K562 (cell line): ENCODE measurements around the gene SORCS1. TPM values are rescaled to one million over a fixed set of nuclear protein-coding genes. Genes with fewer than 3 reads are reported as not detected.

Experiments
- ATAC-seq: fragments of 200-7000 bp; cut with Tn5 transposase; 3 replicates; pipeline ENCODE4 v1.9.1; 2020; ENCODE audit warnings: moderate library complexity
- BruUV-seq: library from RNA; stranded (reverse); fragments of 400-500 nt; replicated peaks from 2 replicates; lab custom pipeline; 2021; lab: Mats Ljungman, UMichigan
- CTCF ChIA-PET: fragments of 300-600 bp; formaldehyde crosslinking; extraction: SDS; loops from one replicate; lab custom pipeline; 2021; ENCODE audit warnings: low intra/inter-chr PET ratio; lab: Yijun Ruan, JAX
- POLR2A ChIA-PET: fragments of 300-600, 350-650 bp; sonication (Branson Sonifier 250); formaldehyde crosslinking; extraction: SDS; loops from one replicate; lab custom pipeline; 2021; ENCODE audit warnings: antibody characterized with exemption, inconsistent platforms; lab: Yijun Ruan, JAX
- DNase-seq, 4 experiments: peaks; one replicate each; pipeline versions ENCODE4 v3.0.0 to v3.0.0-alpha.2; 2011 to 2018; ENCODE audit warnings: low spot score in 3 of 4, mixed read lengths in 3 of 4; ENCODE audit errors: extremely low read depth in 1 of 4
- FAIRE-seq: peaks from 2 replicates; lab custom pipeline; 2011; peaks lifted over from hg19 to GRCh38; lab: Jason Lieb, UNC
- H2AFZ ChIP-seq: 2 replicates; pipeline ENCODE4 v1.6.0; 2011; ENCODE audit warnings: low read depth, low read length, control low read depth, inconsistent platforms
- H3K27ac ChIP-seq: fragments of 200-600 bp; 3 replicates; pipeline ENCODE4 v1.8.0; 2011; ENCODE audit warnings: low read depth, mild to moderate bottlenecking, control low read depth, inconsistent platforms, low read length, moderate library complexity, mixed read lengths; ENCODE audit errors: extremely low read depth
- H3K27me3 ChIP-seq, 2 experiments: fragments of 300-600 bp in 1 of 2; 2 replicates in 1 of 2; 3 replicates in 1 of 2; pipeline versions ENCODE4 v1.6.0 to v1.8.0; 2011; ENCODE audit warnings: inconsistent platforms in 2 of 2, low read length in 2 of 2, mild to moderate bottlenecking in 1 of 2, mixed read lengths in 1 of 2, moderate library complexity in 1 of 2; ENCODE audit not compliant: control insufficient read depth in 2 of 2, insufficient read depth in 2 of 2
- H3K36me3 ChIP-seq: fragments of 300-600 bp; 3 replicates; pipeline ENCODE4 v1.8.0; 2011; ENCODE audit warnings: mild to moderate bottlenecking, low read length, inconsistent platforms; ENCODE audit not compliant: control insufficient read depth, insufficient read depth
- H3K4me1 ChIP-seq, 2 experiments: fragments of 200-600 bp in 1 of 2; replicated peaks in 1 of 2; 2 replicates in 1 of 2; 3 replicates in 1 of 2; pipeline versions ENCODE4 v1.5.1 to v1.8.0; 2011; ENCODE audit warnings: inconsistent platforms in 2 of 2, low read length in 2 of 2, mild to moderate bottlenecking in 1 of 2, mixed read lengths in 1 of 2, moderate library complexity in 1 of 2; ENCODE audit not compliant: control insufficient read depth in 2 of 2, insufficient read depth in 2 of 2
- H3K4me2 ChIP-seq: 2 replicates; pipeline ENCODE4 v1.6.1; 2011; ENCODE audit warnings: low read length, control low read depth, inconsistent platforms, mixed read lengths; ENCODE audit not compliant: insufficient read depth
- H3K4me3 ChIP-seq: fragments of 200-600 bp; sonication (generic), shearing (Covaris generic); 2 replicates; pipeline ENCODE4 v1.5.1; 2016; ENCODE audit warnings: control low read depth, inconsistent platforms
- H3K79me2 ChIP-seq: fragments of 200-600 bp; 3 replicates; pipeline ENCODE4 v1.8.0; 2011; ENCODE audit warnings: low read length, inconsistent platforms; ENCODE audit not compliant: control insufficient read depth, insufficient read depth
- H3K9ac ChIP-seq, 2 experiments: 2 replicates each; pipeline versions ENCODE4 v1.6.0 to v1.6.1; 2011; ENCODE audit warnings: low read depth in 2 of 2, low read length in 2 of 2, control low read depth in 1 of 2, inconsistent platforms in 1 of 2, mild to moderate bottlenecking in 1 of 2, mixed read lengths in 1 of 2; ENCODE audit not compliant: insufficient read depth in 1 of 2
- H3K9me1 ChIP-seq: one replicate; pipeline ENCODE4 v1.6.0; 2011; ENCODE audit warnings: inconsistent platforms, mild to moderate bottlenecking, low read length, moderate library complexity; ENCODE audit not compliant: control insufficient read depth, insufficient read depth
- H3K9me3 ChIP-seq: replicated peaks from 2 replicates; pipeline ENCODE4 v1.5.1; 2011; ENCODE audit warnings: low read depth, low read length, inconsistent platforms; ENCODE audit not compliant: control insufficient read depth, insufficient read depth
- H4K20me1 ChIP-seq: replicated peaks from 2 replicates; pipeline ENCODE4 v1.6.1; 2011; ENCODE audit warnings: low read length, inconsistent platforms, mixed read lengths; ENCODE audit not compliant: control insufficient read depth, insufficient read depth
- CBFB ChIP-seq: sonication (generic); formaldehyde crosslinking; IDR thresholded peaks from 2 replicates; pipeline ENCODE4 v1.4.0; 2020; ENCODE audit warnings: mild to moderate bottlenecking, missing genetic modification reagents
- ELK3 ChIP-seq: fragments of 450-650 bp; formaldehyde crosslinking; IDR thresholded peaks from 2 replicates; pipeline ENCODE4 v1.4.0; 2020; ENCODE audit warnings: mild to moderate bottlenecking
- GMEB1 ChIP-seq: fragments of 250-450 bp; sonication (Bioruptor Pico); IDR thresholded peaks from 2 replicates; pipeline ENCODE4 v1.4.0; 2020; ENCODE audit warnings: mild to moderate bottlenecking
- L3MBTL2 ChIP-seq: fragments of 450-650 bp; IDR thresholded peaks from 2 replicates; pipeline ENCODE4 v1.6.1; 2016; ENCODE audit warnings: mild to moderate bottlenecking, moderate library complexity
- NFE2L1 ChIP-seq: fragments of 450-650 bp; IDR thresholded peaks from 2 replicates; pipeline ENCODE4 v1.6.1; 2016; ENCODE audit warnings: missing genetic modification characterization, low read depth, mild to moderate bottlenecking, missing compliant biosample characterization, moderate library complexity, borderline replicate concordance
- NFIX ChIP-seq: fragments of 250-450 bp; sonication (Bioruptor Pico); IDR thresholded peaks from 2 replicates; pipeline ENCODE4 v1.4.0; 2020; ENCODE audit warnings: low read depth, mild to moderate bottlenecking, moderate library complexity
- NFYB ChIP-seq: IDR thresholded peaks from 2 replicates; pipeline ENCODE4 v1.6.1; 2011; ENCODE audit warnings: mild to moderate bottlenecking, moderate library complexity; ENCODE audit not compliant: insufficient read length; ENCODE audit errors: extremely low read depth
- NR2F6 ChIP-seq: fragments of 450-650 bp; formaldehyde crosslinking; IDR thresholded peaks from 2 replicates; pipeline ENCODE4 v1.4.0; 2020; ENCODE audit warnings: mild to moderate bottlenecking
- ZKSCAN3 ChIP-seq: fragments of 250-450 bp; sonication (Bioruptor Pico); IDR thresholded peaks from 2 replicates; pipeline ENCODE4 v1.4.0; 2020
- ZNF121 ChIP-seq: sonication (generic); formaldehyde crosslinking; conservative IDR thresholded peaks from 2 replicates; pipeline ENCODE4 v1.8.0; 2022; ENCODE audit warnings: missing genetic modification reagents
- ZNF175 ChIP-seq: fragments of 200-800 bp; sonication (Bioruptor generic); IDR thresholded peaks from 2 replicates; pipeline ENCODE4 v1.6.1; 2016; ENCODE audit warnings: low read depth, mild to moderate bottlenecking, missing genetic modification characterization, missing compliant biosample characterization
- ZNF217 ChIP-seq: sonication (generic); formaldehyde crosslinking; IDR thresholded peaks from 2 replicates; pipeline ENCODE4 v1.8.0; 2022; ENCODE audit warnings: mild to moderate bottlenecking, missing genetic modification reagents
- WGBS: fragments of 100-300 bp; shearing (Covaris generic); methylation state at CpG from one replicate; pipeline ENCODE4 v1.1.6; 2016; ENCODE audit warnings: low coverage, mixed read lengths; ENCODE audit not compliant: insufficient coverage; ENCODE audit errors: missing lambda C conversion rate; 5-methylcytosine and 5-hydroxymethylcytosine counted together
- in situ Hi-C: fragments of 300-500 bp; cut with MboI; formaldehyde crosslinking; loops from 4 replicates; pipeline ENCODE4 v1.15.0; 2018; ENCODE audit warnings: inconsistent platforms, mixed read lengths
- intact Hi-C: fragments of 100-400 bp; cut with micrococcal nuclease; formaldehyde crosslinking; loops from 2 replicates; pipeline ENCODE4 v1.14.2; 2022
- polyA plus RNA-seq, 8 experiments: library from polyadenylated mRNA; depleted of rRNA in 4 of 8; stranded (reverse) in 5 of 8; unstranded in 3 of 8; fragments of >200 nt; fragmentation: Nextera tagmentation in 2 of 8; fragmentation: Illumina TruSeq in 1 of 8; extraction: Ambion mirVana in 2 of 8; extraction: Trizol in 1 of 8; gene quantifications; 2 replicates each; pipeline versions ENCODE4 v1.2.1 to v1.2.3, GENCODE V29; 2011 to 2014; ENCODE audit warnings: inconsistent platforms in 1 of 8, missing spikeins in 1 of 8
- total RNA-seq, 7 experiments: library from RNA; depleted of rRNA in 6 of 7; stranded (reverse); fragments of >200 nt in 6 of 7; fragmentation: Illumina TruSeq in 2 of 7; extraction: Trizol in 2 of 7; gene quantifications; 2 replicates each; pipeline versions ENCODE4 v1.2.1 to v1.2.3, GENCODE V29; 2011 to 2021; ENCODE audit warnings: low replicate concordance in 1 of 7
- TF ChIP-seq, protein P1 (sequence below), 2 experiments: fragments of 450-650 bp; IDR thresholded peaks; 2 replicates each; pipeline ENCODE4 v1.6.1; 2016; ENCODE audit warnings: mild to moderate bottlenecking in 2 of 2, borderline replicate concordance in 1 of 2, low read depth in 1 of 2, moderate library complexity in 1 of 2

SORCS1 gene
- total and polyA plus RNA-seq, 9 of the 15 experiments (the other 6 are each of a cell fraction or from before 2014, with no cell fraction given) = 1.5 to 3.9 (median 2.7) TPM

DNA sequence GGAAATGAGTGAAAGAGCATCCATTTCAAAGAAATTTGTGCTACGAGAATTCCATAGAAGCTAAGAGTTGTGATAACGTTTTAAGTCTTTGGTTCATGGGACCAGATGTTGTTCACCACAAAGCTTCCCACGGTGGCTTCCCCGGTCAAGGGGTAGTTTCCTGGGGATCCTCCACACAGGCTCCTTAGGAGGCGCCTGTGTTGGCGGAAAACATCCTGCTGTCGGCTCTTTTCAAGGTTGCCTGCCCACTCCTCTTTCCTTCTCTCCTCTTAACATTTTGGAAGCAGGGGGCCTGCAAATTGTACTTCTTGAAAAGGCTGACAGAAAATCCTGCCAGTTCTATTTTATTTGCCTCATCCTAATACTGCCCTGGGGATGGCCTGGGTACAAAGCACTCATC, 398.6 kb downstream of the SORCS1 start:
- Histone ChIP-seq H3K4me3 (no peak overlapping the region), H2AFZ (no peak overlapping the region), H3K27me3 (no peaks in the 10 kb centered on the region), H3K4me1 (no peaks in the 10 kb centered on the region), H3K36me3 (no peaks in the 10 kb centered on the region), H4K20me1 (no peaks in the 10 kb centered on the region), H3K9me1 (no peaks in the 10 kb centered on the region), H3K9me3 (no peaks in the 10 kb centered on the region), H3K4me2 (no peak overlapping the region), H3K9ac (no peak overlapping the region), H3K27ac (no peak overlapping the region), H3K79me2 (no peaks in the 10 kb centered on the region)
- no peak for DNase-seq
- no peak for ATAC-seq
- in situ Hi-C loops = no loop called here
- 3% methylated on average over 7 of the region's 7 CpGs for WGBS
- BruUV-seq = no TSS peak
- FAIRE-seq = no peak
- intact Hi-C loops = no loop called here
- CTCF ChIA-PET = no interaction called here
- POLR2A ChIA-PET = no interaction called here
- TF ChIP-seq ZKSCAN3 (no peak), ZNF175 (no peak), NFE2L1 (tag) (no peak), GMEB1 (CRISPR knock-in tag) (no peak), NR2F6 (CRISPR knock-in tag) (no peak), ZNF121 (CRISPR knock-in tag) (no peak), CBFB (CRISPR knock-in tag) (no peak), ELK3 (CRISPR knock-in tag) (no peak), L3MBTL2 (no peak), ZNF217 (no peak), NFYB (no peak), NFIX (CRISPR knock-in tag) (no peak)
- TF ChIP-seq, protein P1, sequence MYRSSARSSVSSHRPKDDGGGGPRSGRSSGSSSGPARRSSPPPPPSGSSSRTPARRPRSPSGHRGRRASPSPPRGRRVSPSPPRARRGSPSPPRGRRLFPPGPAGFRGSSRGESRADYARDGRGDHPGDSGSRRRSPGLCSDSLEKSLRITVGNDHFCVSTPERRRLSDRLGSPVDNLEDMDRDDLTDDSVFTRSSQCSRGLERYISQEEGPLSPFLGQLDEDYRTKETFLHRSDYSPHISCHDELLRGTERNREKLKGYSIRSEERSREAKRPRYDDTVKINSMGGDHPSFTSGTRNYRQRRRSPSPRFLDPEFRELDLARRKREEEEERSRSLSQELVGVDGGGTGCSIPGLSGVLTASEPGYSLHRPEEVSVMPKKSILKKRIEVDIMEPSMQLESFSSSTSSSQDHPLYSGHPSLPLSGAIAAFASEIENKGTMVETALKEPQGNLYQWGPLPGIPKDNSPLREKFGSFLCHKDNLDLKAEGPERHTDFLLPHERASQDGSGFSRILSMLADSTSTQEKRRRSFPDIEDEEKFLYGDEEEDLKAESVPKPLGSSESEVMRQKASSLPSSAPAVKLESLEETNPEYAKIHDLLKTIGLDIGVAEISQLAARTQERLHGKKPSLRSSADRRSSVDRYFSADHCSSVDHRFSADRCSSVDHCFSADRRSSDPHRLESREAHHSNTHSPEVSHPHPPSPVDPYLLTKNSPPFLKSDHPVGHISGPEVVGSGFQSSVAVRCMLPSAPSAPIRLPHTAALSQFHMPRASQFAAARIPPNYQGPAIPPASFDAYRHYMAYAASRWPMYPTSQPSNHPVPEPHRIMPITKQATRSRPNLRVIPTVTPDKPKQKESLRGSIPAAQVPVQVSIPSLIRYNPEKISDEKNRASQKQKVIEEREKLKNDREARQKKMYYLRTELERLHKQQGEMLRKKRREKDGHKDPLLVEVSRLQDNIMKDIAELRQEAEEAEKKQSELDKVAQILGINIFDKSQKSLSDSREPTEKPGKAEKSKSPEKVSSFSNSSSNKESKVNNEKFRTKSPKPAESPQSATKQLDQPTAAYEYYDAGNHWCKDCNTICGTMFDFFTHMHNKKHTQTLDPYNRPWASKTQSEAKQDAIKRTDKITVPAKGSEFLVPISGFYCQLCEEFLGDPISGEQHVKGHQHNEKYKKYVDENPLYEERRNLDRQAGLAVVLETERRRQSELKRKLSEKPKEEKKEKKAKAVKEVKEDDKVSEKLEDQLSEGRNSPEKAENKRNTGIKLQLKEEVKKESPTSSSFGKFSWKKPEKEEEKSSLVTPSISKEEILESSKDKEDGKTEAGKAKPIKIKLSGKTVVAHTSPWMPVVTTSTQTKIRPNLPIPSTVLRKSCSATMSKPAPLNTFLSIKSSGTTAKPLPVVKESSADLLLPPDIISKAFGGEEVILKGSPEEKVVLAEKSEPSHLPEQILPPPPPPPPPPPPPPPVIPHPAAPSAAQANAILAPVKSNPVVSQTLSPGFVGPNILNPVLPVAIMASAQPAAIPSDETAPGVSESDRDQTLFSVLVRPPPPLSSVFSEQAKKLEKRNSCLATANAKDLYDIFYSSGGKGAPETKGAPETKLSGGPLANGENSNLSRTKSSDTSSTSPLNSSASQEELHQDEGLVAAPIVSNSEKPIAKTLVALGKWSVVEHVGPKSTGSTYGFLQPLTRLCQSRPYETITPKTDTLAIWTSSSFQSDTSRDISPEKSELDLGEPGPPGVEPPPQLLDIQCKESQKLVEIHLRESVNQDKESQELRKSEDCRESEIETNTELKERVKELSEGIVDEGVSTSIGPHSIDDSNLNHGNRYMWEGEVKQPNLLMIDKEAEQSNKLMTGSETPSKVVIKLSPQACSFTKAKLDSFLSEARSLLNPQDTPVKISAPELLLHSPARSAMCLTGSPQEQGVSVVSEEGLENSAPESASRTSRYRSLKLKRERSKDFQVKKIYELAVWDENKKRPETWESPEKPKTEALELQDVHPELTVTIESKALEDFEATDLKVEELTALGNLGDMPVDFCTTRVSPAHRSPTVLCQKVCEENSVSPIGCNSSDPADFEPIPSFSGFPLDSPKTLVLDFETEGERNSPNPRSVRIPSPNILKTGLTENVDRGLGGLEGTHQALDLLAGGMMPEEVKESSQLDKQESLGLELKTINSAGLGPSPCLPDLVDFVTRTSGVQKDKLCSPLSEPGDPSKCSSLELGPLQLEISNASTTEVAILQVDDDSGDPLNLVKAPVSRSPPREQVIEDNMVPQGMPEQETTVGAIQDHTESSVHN (IDR thresholded peaks at IDR 0.05; ENCODE audit: borderline replicate concordance in 1 of 2, low read depth in 1 of 2) = no peak
